Right lobe of liver (tissue), 4 donors: ENCODE data around the gene GLCE.

Experiments used
- POLR2A ChIP-seq: fragments of 450-650 bp; IDR thresholded peaks from one replicate; pipeline ENCODE4 v1.6.1; 2017; ENCODE audit warnings: antibody characterized with exemption, mild to moderate bottlenecking
- TF ChIP-seq, protein P1 (sequence below), 4 donors: fragments of 200-600 bp in 3 of 4; fragments of 450-650 bp in 1 of 4; IDR thresholded peaks; one replicate each; pipeline versions ENCODE4 v1.5.1 to v1.8.0; 2016 to 2022; ENCODE audit warnings: antibody characterized with exemption in 4 of 4, mild to moderate bottlenecking in 2 of 4
- donor health status: DM: no; HTN: no; CAD: no.
- donor health status: DM: no; HTN: no; CAD: no.
- donor health status: DM: no; HTN: yes; CAD: no.

DNA sequence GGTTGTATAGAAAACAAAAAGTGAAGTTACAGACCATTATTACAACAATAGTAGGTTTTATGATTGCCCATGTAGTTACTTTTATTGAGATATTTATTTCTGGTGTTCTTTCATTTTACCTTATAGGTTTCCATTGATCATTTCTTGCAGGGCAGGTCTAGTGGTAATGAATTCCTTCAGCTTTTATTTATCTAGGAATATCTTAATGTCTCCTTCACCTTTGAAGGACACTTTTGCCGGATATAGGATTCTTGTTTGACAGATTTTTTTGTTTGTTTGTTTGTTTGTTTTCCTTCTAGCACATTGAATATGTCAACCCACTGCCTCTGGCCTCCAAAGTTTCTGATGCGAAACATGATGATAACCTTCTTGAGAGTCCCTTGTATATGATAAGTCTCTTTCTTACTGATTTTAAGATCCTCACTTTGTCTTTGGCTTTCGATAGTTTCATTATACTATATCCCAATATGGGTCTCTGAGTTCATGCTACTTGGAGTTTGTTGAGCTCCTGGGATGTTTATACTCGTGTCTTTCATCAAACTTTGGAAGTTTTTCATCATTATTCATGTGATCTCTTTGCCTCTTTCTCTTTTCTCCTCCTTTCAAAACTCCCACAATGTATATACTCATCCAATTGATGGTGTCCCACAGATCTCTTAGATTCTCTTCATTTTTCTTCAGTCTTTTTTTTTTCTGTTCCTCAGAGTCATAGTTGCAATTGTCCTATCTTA, 62.8 kb downstream of the GLCE start:
- TF ChIP-seq, protein P1, sequence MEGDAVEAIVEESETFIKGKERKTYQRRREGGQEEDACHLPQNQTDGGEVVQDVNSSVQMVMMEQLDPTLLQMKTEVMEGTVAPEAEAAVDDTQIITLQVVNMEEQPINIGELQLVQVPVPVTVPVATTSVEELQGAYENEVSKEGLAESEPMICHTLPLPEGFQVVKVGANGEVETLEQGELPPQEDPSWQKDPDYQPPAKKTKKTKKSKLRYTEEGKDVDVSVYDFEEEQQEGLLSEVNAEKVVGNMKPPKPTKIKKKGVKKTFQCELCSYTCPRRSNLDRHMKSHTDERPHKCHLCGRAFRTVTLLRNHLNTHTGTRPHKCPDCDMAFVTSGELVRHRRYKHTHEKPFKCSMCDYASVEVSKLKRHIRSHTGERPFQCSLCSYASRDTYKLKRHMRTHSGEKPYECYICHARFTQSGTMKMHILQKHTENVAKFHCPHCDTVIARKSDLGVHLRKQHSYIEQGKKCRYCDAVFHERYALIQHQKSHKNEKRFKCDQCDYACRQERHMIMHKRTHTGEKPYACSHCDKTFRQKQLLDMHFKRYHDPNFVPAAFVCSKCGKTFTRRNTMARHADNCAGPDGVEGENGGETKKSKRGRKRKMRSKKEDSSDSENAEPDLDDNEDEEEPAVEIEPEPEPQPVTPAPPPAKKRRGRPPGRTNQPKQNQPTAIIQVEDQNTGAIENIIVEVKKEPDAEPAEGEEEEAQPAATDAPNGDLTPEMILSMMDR (IDR thresholded peaks at IDR 0.05), result no peak
- no peak for TF ChIP-seq POLR2A
